Pancreas (tissue), 10 donors: ENCODE measurements around the gene SLC9C2. TPM values are rescaled to one million over a fixed set of nuclear protein-coding genes. Genes with fewer than 3 reads are reported as not detected.
"Not testable (repeated sequence)": the region's sequence is repeated elsewhere in the genome, so short reads cannot be mapped to it uniquely, and the experiment has no call there.

Source experiments
- ATAC-seq, 4 donors: fragments of 200-7000 bp; cut with Tn5 transposase; one replicate each; pipeline versions ENCODE4 v1.8.0 to v1.9.1; 2020; ENCODE audit warnings: mild to moderate bottlenecking in 4 of 4, moderate library complexity in 4 of 4
- DNase-seq, 6 donors: peaks; one replicate each; pipeline ENCODE4 v3.0.0-alpha.2; 2020
- FAIRE-seq: peaks from 2 replicates; lab custom pipeline; 2012; peaks lifted over from hg19 to GRCh38; lab: Jason Lieb, UNC
- H3K27ac ChIP-seq, 4 donors: fragments of 200-600 bp; sonication (generic); 1 replicate in 3 of 4; 2 replicates in 1 of 4; pipeline versions ENCODE4 v1.5.0 to v1.8.0; 2020
- H3K27me3 ChIP-seq, 4 donors: fragments of 200-600 bp; one replicate each; pipeline ENCODE4 v1.8.0; 2021
- H3K36me3 ChIP-seq, 3 donors: fragments of 200-600 bp; sonication (generic) in 1 of 3; one replicate each; pipeline versions ENCODE4 v1.5.0 to v1.8.0; 2020 to 2021
- H3K4me1 ChIP-seq, 3 donors: fragments of 200-600 bp; one replicate each; pipeline ENCODE4 v1.8.0; 2021
- H3K4me3 ChIP-seq, 4 donors: fragments of 200-600 bp; sonication (generic) in 2 of 4; one replicate each; pipeline versions ENCODE4 v1.5.0 to v1.8.0; 2020 to 2021
- H3K9me3 ChIP-seq, 4 donors: fragments of 200-600 bp; one replicate each; pipeline ENCODE4 v1.8.0; 2021
- CTCF ChIP-seq, 4 donors: fragments of 200-600 bp; sonication (generic) in 3 of 4; IDR thresholded peaks; one replicate each; pipeline versions ENCODE4 v1.5.0 to v1.8.0; 2021; ENCODE audit warnings: antibody characterized with exemption in 4 of 4
- WGBS, 2 donors: extraction: QIAGEN DNeasy Blood & Tissue Kit; methylation state at CpG; one replicate each; pipeline ENCODE4 v1.1.7; 2013; 5-methylcytosine and 5-hydroxymethylcytosine counted together
- intact Hi-C, 3 donors: fragments of 100-400 bp; cut with DNase I; formaldehyde crosslinking; loops; one replicate each; pipeline versions ENCODE4 v1.11.1 to v1.14.2; 2022
- polyA plus RNA-seq, 2 donors: library from polyadenylated mRNA; stranded (reverse); fragments of 200-250 nt; gene quantifications; one replicate each; pipeline ENCODE4 v1.2.3, GENCODE V29; 2013
- total RNA-seq, 6 donors: library from RNA; stranded (reverse); fragmentation: NEBNext Ultra II Directional in 4 of 6; extraction: Animal tissue kit (Norgen Biotek cat#: 25700) in 4 of 6; gene quantifications; one replicate each; pipeline versions ENCODE4 v1.2.1 to v1.2.4, GENCODE V29; 2021 to 2023
- donor health status: healthy with polysubstance abuse.
- donor health status: DM: no; HTN: no; CAD: no; lungs with moderate emphysema.
- donor health status: DM: no; HTN: no; CAD: no.
- donor health status: control.
- donor health status: control.
- donor health status: Bipolar disorder and iron deficiency.
- donor health status: DM: yes; HTN: yes; CAD: no.
- donor health status: DM: no; HTN: no; CAD: no.
- donor health status: DM: no; HTN: no; CAD: no.
- donor health status: DM: yes; HTN: yes; CAD: no.

The SLC9C2 gene
- total and polyA plus RNA-seq, 8 donors = 0.06 to 0.28 (median 0.17) TPM; not detected in 3

- intact Hi-C loops = no loop called here
- 78 to 91% methylated on average over 3 of the region's 3 CpGs for WGBS, 2 donors
- no peak for ATAC-seq
- Histone ChIP-seq H3K27ac (no peak overlapping the region), H3K4me3 (no peak overlapping the region), H3K27me3 (no peaks in the 10 kb centered on the region), H3K4me1 (no peaks in the 10 kb centered on the region), H3K9me3 (no peaks in the 10 kb centered on the region), H3K36me3 (no peaks in the 10 kb centered on the region)
- FAIRE-seq = no peak
- DNase-seq = no peak
- TF ChIP-seq CTCF (IDR thresholded peaks at IDR 0.05) = no peak
These were observed 6.6 kb downstream of the SLC9C2 start for GRCh38 chr1:173596097-173596825.

- intact Hi-C loops, H3K36me3 ChIP-seq, FAIRE-seq, H3K4me3 ChIP-seq, H3K9me3 ChIP-seq, H3K4me1 ChIP-seq, ATAC-seq, H3K27me3 ChIP-seq, H3K27ac ChIP-seq, DNase-seq: not testable (repeated sequence)
- WGBS, 2 donors = 74 to 76% methylated on average over 5 of the region's 5 CpGs
These were observed 11.7 kb downstream of the SLC9C2 start for GRCh38 chr1:173591138-173591537.

GRCh38 chr1:173590557-173590956 is 12.3 kb downstream of the SLC9C2 start:
- Histone ChIP-seq H3K4me1 (no peaks in the 10 kb centered on the region), H3K36me3 (no peaks in the 10 kb centered on the region), H3K9me3 (no peaks in the 10 kb centered on the region), H3K4me3 (no peak overlapping the region), H3K27ac (no peak overlapping the region), H3K27me3 (no peaks in the 10 kb centered on the region)
- intact Hi-C loops = no loop called here
- FAIRE-seq (no peak), ATAC-seq (no peak), DNase-seq (no peak)
- TF ChIP-seq CTCF (IDR thresholded peaks at IDR 0.05) = no peak
- WGBS, 2 donors = 58 to 60% methylated on average over 1 of the region's 1 CpG

GRCh38 chr1:173581383-173582079 is 21.3 kb downstream of the SLC9C2 start:
- H3K36me3 ChIP-seq = no peaks in the 10 kb centered on the region
- H3K27ac ChIP-seq = no peak overlapping the region
- H3K4me1 ChIP-seq = no peaks in the 10 kb centered on the region
- intact Hi-C loops = no loop called here
- TF ChIP-seq CTCF (IDR thresholded peaks at IDR 0.05) = no peak
- 32 to 53% methylated on average over 1 of the region's 1 CpG for WGBS, 2 donors
- no peaks in the 10 kb centered on the region for H3K9me3 ChIP-seq
- ATAC-seq (no peak), FAIRE-seq (no peak), DNase-seq (no peak)
- H3K4me3 ChIP-seq = no peak overlapping the region
- H3K27me3 ChIP-seq = no peaks in the 10 kb centered on the region

GRCh38 chr1:173580658-173581057 is 22.2 kb downstream of the SLC9C2 start:
- TF ChIP-seq CTCF (IDR thresholded peaks at IDR 0.05) = no peak
- FAIRE-seq (no peak), DNase-seq (no peak), ATAC-seq (no peak)
- Histone ChIP-seq H3K4me3 (no peak overlapping the region), H3K27me3 (no peaks in the 10 kb centered on the region), H3K27ac (no peak overlapping the region), H3K4me1 (no peaks in the 10 kb centered on the region), H3K9me3 (no peaks in the 10 kb centered on the region), H3K36me3 (no peaks in the 10 kb centered on the region)
- WGBS, 2 donors = 48 to 56% methylated on average over 3 of the region's 3 CpGs
- intact Hi-C loops = no loop called here
